Nephron (organoid): ENCODE data around the gene CBX1.
A peak's percentile ranks its signal among the peaks of the same experiment; 100 is the strongest.
"Not testable (repeated sequence)": the region's sequence is repeated elsewhere in the genome, so short reads cannot be mapped to it uniquely, and the experiment has no call there.

Experiments used
- H3K27ac Mint-ChIP-seq, 3 experiments: 2 replicates each; pipeline ENCODE4 v1.8.0; 2020; ENCODE audit warnings: mixed read lengths in 3 of 3, mild to moderate bottlenecking in 2 of 3, moderate library complexity in 1 of 3
- H3K27me3 Mint-ChIP-seq: 2 replicates; pipeline ENCODE4 v1.8.0; 2021; ENCODE audit warnings: low read depth, mild to moderate bottlenecking, moderate library complexity, mixed read lengths
- H3K36me3 Mint-ChIP-seq: 2 replicates; pipeline ENCODE4 v1.8.0; 2020; ENCODE audit warnings: low read depth, mixed read lengths
- H3K4me1 Mint-ChIP-seq: 2 replicates; pipeline ENCODE4 v1.8.0; 2020; ENCODE audit warnings: mixed read lengths
- H3K4me3 Mint-ChIP-seq, 3 experiments: 2 replicates each; pipeline ENCODE4 v1.8.0; 2020; ENCODE audit warnings: mild to moderate bottlenecking in 3 of 3, mixed read lengths in 3 of 3, moderate library complexity in 2 of 3
- H3K9me3 Mint-ChIP-seq: 2 replicates; pipeline ENCODE4 v1.8.0; 2020; ENCODE audit warnings: mixed read lengths
- CTCF ChIP-seq, 3 experiments: fragments of 200-600 bp; sonication (generic); IDR thresholded peaks; one replicate each; pipeline ENCODE4 v1.5.0; 2021; ENCODE audit warnings: antibody characterized with exemption in 3 of 3; ENCODE audit not compliant: unreplicated experiment in 3 of 3

The CBX1 gene

GRCh38 chr17:48071654-48072053 lies 29.6 kb downstream of the CBX1 start:
- H3K27ac Mint-ChIP-seq: no peak overlapping the region

GRCh38 chr17:48070195-48070594 lies 31.1 kb downstream of the CBX1 start:
- TF ChIP-seq CTCF (IDR thresholded peaks at IDR 0.05; ENCODE audit: unreplicated experiment in 3 of 3): no peak
- Mint-ChIP-seq H3K27me3 (no peaks in the 10 kb centered on the region), H3K36me3 (peaks cover 68% of the 10 kb centered on the region), H3K9me3 (no peaks in the 10 kb centered on the region), H3K4me3 (no peak overlapping the region), H3K4me1 (peaks cover 16% of the 10 kb centered on the region), H3K27ac (peak overlapping the region in 1 of 3 experiments; percentile 28)

More at GRCh38 chr17:48071654-48072053, 29.6 kb downstream of the CBX1 start:
- peaks cover 19% of the 10 kb centered on the region for H3K4me1 Mint-ChIP-seq
- no peak overlapping the region for H3K4me3 Mint-ChIP-seq
- no peak for TF ChIP-seq CTCF (IDR thresholded peaks at IDR 0.05; ENCODE audit: unreplicated experiment in 3 of 3)
- no peaks in the 10 kb centered on the region for H3K27me3 Mint-ChIP-seq
- H3K9me3 Mint-ChIP-seq: no peaks in the 10 kb centered on the region
- H3K36me3 Mint-ChIP-seq: peaks cover 67% of the 10 kb centered on the region

- Mint-ChIP-seq H3K36me3 (peaks cover 69% of the 10 kb centered on the region), H3K27me3 (no peaks in the 10 kb centered on the region), H3K9me3 (no peaks in the 10 kb centered on the region), H3K4me1 (peaks cover 18% of the 10 kb centered on the region), H3K27ac (peak overlapping the region in 1 of 3 experiments; percentile 20), H3K4me3 (no peak overlapping the region)
- peak; percentile 32 to 37 (median 33) for TF ChIP-seq CTCF (IDR thresholded peaks at IDR 0.05; ENCODE audit: unreplicated experiment in 3 of 3)
Observed at GRCh38 chr17:48068491-48068961, 32.8 kb downstream of the CBX1 start.

GRCh38 chr17:48067808-48068207 lies 33.5 kb downstream of the CBX1 start:
- not testable (repeated sequence) for H3K27me3 Mint-ChIP-seq, H3K27ac Mint-ChIP-seq, H3K9me3 Mint-ChIP-seq, H3K4me3 Mint-ChIP-seq
- Mint-ChIP-seq H3K4me1 (peaks cover 18% of the 10 kb centered on the region), H3K36me3 (peaks cover 62% of the 10 kb centered on the region)

GRCh38 chr17:48067245-48067644 lies 34.0 kb downstream of the CBX1 start:
- no peak for TF ChIP-seq CTCF (IDR thresholded peaks at IDR 0.05; ENCODE audit: unreplicated experiment in 3 of 3)
- H3K27ac Mint-ChIP-seq: no peak overlapping the region
- no peaks in the 10 kb centered on the region for H3K27me3 Mint-ChIP-seq
- peaks cover 18% of the 10 kb centered on the region for H3K4me1 Mint-ChIP-seq
- no peak overlapping the region for H3K4me3 Mint-ChIP-seq
- H3K36me3 Mint-ChIP-seq: peaks cover 64% of the 10 kb centered on the region
- no peaks in the 10 kb centered on the region for H3K9me3 Mint-ChIP-seq

- Mint-ChIP-seq H3K4me3 (no peak overlapping the region), H3K27ac (peak overlapping the region; percentile 5 to 54 (median 19)), H3K36me3 (peaks cover 64% of the 10 kb centered on the region), H3K9me3 (no peaks in the 10 kb centered on the region), H3K27me3 (no peaks in the 10 kb centered on the region), H3K4me1 (peaks cover 18% of the 10 kb centered on the region)
- no peak for TF ChIP-seq CTCF (IDR thresholded peaks at IDR 0.05; ENCODE audit: unreplicated experiment in 3 of 3)
Observed at GRCh38 chr17:48066656-48067055, 34.6 kb downstream of the CBX1 start.
